Activated T-helper 9 cell treated with anti-CD3 and anti-CD28 coated beads, Interleukin-2, amount 50 U/mL, for 16 hours (primary cell): ENCODE results near the gene PDE8B.

Experiments used
- DNase-seq: peaks from one replicate; pipeline ENCODE4 v3.0.0-alpha.2; 2020; ENCODE audit warnings: low read depth

The PDE8B gene, protein sequence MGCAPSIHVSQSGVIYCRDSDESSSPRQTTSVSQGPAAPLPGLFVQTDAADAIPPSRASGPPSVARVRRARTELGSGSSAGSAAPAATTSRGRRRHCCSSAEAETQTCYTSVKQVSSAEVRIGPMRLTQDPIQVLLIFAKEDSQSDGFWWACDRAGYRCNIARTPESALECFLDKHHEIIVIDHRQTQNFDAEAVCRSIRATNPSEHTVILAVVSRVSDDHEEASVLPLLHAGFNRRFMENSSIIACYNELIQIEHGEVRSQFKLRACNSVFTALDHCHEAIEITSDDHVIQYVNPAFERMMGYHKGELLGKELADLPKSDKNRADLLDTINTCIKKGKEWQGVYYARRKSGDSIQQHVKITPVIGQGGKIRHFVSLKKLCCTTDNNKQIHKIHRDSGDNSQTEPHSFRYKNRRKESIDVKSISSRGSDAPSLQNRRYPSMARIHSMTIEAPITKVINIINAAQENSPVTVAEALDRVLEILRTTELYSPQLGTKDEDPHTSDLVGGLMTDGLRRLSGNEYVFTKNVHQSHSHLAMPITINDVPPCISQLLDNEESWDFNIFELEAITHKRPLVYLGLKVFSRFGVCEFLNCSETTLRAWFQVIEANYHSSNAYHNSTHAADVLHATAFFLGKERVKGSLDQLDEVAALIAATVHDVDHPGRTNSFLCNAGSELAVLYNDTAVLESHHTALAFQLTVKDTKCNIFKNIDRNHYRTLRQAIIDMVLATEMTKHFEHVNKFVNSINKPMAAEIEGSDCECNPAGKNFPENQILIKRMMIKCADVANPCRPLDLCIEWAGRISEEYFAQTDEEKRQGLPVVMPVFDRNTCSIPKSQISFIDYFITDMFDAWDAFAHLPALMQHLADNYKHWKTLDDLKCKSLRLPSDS

DNA sequence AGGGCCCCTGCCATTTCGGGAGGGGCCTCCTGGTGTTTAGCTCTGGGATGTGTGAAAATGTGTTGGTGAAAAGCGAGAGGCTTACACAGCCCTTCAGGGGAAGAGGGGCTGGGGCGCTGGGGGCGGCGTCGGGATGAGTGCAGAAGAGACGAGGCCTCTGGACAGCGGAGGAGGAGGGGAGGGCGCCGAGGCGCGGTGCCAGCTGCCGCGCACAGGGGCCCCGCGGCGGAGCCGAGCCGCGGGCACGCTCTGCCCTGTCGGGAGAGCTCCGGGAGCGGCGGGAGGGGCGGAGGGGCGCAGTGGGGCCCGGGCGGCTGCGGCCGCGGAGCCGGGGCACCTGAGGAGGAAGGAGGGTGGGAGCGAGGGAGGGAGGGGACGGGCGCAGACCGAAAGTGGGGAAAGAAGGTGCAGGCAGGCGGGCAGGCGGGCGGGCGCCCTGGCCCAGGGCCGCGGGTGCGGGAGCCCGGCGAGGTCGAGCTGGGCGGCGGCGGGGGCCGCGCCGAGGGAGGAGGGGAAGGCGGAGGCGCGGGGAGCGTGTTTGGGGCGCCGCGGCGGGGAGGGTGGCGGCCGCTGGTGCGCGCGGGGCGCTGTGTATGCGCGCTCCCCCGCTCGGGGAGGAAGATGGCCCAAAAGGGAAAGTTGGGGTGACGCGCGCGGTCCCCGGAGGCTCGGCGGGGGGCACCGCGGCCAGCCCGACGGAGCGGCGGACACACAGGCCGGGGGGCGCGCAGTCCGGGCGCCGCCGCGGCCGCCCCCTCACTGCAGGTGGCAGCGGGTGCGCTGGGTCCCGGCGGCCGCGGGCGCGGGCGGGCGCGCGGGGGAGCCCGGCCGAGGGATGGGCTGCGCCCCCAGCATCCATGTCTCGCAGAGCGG is at the start of gene PDE8B:
PDE8B (plus strand) TSS at position 590 of the 873 bp plus-strand sequence; CDS start at position 836, 246 bp downstream.
- DNase-seq: no peak

DNA sequence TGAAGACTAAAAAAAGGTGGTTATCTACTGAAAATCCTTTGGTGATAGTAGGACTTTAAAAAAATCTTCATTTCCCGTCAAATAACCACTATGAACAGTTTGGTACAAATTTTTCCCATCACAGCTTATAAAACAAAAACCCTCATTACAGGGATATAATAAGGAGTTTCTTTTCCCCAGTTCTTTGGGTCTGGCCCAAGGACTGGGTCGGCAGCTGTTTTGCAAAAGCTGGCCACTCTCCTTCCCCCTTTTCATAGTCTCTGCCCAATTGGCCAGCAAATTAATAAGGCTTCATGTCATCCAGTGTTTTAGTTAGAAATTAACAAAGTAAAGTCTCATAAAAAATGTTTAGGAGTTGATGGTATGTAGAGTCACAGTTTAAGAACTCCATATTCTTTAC is 47.0 kb upstream of the PDE8B start:
- DNase-seq: no peak

DNA sequence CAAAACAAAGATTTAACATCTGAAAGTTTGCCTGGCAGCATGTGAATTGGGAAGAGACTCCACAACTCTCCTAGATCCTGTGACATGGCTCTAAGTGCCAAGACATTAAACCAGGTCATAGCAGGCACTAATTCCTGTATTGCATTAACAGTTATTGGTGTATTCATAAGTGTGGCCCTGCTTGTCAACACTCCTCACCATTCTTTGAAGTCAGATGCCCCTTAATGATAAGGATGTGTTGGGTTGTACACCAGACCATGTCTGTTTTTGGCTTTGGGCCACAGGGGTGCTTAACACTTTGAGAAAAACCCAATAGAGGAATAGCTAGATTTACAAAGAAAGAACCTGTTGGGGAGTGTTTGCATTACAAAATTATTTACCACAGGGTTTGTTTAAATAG is 43.4 kb upstream of the PDE8B start:
- no peak for DNase-seq

DNA sequence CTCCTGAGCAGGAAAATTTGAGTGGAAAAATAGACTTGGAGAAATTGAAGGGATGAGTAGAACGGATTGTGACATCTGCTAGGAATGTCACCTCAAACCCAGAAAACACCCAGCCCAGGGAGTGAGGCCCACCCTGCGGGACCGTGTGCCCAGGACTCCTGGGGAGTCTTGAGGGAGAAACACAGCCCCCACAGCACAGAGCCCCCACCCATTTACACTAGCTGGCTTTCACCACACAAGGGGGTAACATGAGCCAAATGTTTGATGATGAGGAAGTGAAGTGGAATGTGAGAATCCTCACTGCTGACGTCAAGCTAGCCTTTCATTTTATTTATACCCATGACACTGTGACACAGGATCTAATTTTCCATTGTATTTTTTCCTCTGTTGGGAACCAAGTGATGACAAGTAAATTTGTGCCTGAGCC is 42.8 kb upstream of the PDE8B start:
- DNase-seq: no peak

DNA sequence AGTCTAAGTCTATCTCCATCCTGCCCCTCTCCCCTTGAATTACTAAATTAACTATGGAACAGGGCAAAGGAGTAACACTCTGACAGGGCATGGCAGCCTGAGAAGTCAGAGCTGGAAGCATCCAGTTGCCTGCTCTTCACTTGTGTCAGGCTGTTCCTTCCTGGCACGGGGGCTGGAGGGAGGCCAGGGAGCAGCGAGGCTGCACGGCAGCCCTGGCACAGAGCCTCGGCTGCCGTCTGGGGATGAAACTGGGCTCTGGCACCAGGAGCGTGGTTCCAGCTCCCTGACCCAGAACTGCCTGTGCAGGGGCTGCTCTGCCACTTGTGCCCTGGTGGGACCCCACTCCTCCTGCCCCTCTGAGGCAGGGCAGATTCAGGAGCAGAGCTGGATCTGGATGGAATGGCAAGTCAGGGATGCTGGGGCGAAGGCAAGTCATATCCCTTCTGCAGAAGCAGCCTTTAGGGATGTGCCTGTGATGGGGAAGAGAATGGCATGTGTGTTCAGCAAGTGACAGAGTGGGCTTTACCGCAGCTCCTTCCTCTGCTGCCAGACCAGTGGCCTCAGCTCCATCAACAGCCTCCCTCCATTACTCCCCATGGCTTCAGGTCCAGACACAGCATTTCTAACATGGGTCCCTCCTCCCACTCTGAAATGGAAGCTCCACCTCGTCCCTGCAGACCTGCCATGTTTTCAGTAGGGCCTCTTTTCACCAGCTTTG is 42.2 kb upstream of the PDE8B start:
- no peak for DNase-seq

DNA sequence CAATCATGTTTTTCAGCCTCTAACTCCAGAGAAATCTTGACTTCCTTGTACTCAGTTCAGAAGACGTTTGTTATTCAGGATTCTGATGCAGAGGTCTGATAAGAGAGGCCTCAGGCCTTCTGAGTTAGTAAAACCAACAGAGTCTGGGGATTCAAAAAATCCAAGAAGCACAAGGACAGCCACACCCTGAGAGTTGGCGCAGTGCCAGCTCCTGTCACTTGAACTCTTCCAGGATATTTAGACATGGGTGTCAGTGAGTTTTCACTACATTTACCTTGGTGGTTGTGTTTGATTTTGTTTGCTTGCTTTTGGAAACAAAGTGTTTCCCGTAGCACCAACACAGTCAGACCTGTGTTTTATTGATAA is 41.6 kb upstream of the PDE8B start:
- DNase-seq: no peak

DNA sequence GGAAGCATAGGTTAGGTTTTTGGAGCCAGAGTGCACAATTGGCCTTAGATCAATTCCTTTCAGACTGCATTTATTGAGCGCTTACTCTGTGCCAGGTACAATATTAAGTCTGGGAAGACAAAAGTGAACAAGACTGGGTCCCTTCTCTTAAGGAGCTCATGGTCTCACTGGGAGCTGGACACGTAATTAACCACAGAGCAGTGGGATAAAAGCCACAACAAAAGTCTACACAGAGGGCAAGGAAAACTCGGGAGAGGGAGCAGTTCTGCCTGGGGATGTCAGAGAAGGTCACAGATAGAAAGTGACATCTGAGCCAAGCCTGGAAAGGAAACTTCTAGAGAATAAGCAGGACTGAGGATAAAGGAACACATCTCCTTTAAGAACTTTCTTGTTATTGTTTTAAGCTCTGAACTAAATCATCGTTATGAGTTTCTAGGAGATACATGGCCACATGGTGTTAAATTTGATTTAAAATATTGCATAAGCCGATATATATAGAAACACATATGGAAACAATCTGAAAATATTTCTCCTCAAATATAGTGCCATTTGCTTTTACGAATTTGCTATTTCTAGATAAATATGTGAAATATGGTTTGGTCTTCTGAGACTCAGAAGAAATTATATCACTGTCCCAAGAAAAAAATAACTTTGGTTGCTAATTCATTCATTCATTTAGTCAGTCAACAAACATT is 40.1 kb upstream of the PDE8B start:
- no peak for DNase-seq

DNA sequence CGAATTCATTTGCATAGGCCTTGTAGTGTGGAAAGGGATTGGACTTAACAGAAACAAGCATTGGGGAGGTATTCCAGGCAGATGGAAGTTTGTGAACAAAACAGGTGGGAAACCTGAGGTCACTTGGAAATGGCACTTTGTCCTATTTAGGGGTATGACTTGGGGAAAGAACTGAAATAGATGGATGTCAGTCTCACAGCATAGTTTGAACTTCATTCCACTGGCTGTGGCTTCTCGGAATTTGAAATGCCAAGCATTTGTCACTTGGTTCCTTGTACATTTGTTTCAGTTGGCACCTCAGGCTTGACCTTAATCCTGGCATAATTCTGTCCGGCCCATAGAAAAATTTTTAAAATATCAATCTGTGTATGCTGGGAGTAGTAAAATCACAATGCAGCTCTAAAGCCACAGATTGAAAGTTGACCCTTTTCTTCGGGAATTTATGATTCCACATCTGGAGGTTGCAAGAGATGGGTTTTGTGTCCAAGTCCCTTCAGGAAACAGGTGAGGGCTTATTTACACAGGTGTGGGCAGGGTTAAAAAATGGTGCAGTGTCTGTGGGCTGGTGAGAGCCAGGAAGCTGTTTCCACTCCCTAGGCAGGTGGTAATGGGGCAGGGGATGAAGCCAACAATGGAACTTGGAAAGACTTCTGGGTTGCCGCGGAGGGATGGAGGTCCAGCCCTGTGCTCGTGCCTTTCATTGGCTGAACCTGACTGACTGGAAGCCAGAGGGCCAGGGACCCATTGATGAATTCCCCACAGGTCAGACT is 39.2 kb upstream of the PDE8B start:
- DNase-seq: no peak

DNA sequence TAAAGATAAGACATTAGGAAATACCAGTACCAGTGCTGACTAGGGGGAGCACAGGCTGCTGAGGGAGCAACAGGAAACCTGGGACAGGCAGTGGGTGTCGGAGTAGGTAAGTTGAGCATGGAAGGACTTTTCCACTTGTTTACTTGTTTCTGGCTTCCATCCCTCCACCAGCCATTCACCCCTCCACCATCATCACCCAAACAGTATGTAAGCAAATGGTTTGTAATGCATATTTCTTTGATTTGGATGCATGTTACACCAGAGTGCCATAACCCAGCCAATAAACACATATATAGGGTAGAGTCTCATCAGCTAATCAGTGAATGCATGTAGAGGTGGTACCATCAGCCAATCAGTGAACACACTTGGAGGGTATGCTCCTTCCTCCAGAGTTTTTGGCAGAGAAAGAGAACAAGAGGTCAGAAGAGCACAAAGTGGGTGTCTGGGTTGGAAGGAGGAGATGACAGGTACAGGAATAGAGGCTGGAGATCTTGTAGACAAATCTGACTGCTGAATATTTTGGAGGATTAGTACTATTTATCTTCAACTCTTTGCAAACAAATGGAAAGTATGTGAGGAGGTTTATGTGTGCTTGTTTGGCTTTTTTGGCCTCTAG is 37.7 kb upstream of the PDE8B start:
- DNase-seq: no peak

DNA sequence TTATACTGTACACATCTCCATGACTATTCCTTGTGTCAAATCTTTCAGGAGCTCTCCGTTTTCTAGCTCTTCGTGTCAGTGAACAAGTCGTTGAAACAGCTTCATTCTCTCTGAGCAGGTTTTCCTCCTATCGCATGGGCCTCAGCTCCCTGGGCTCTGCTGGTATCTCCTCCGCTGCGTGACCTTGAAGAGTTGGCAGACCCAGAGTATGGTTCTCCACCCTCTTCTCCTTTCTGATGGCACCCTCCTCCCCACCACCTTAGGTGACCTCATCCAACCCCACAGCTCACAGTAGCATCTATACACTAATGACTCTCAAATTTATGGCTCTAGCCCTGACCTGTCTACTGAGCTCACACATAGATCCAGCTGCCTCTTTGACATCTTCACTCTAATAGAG is 36.0 kb upstream of the PDE8B start:
- DNase-seq: no peak

DNA sequence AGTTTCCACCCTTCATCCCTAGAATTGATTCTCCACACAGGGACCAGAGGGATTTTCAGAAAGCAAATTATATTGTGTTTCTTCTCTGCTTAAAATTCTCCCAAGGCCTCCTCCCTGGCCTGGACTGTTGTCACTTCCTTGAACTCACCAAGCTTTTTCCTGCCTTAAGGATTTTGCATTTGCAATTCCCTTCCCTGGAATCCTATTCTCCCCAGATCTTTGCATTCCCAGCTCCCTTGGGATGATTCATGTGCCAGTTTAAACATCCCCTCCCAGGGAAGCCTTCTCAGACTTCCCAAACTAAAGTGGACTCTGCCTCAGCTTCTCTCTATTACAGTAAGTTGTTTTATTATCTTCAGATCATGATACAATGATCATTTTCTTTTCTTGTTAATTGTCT is 35.2 kb upstream of the PDE8B start:
- DNase-seq: no peak

DNA sequence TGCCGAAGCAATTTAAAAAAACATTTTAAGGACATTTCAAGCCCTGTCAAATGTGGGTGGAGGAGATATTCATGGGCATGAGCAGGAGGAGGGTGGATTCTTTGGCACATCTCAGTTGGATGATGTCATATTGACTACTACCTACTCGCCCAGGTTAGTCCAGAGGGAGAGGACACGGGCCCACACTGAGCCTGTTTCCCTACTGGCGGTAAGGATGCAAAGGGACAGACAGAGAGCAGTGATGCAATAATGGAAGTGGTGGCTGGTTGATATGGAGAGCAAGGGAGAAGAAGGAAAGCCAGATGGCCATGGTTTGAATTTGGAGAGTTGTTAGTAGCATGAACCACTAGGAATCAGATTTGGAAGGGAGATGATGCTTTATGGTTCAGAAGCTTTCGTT is 34.1 kb upstream of the PDE8B start:
- DNase-seq: no peak

DNA sequence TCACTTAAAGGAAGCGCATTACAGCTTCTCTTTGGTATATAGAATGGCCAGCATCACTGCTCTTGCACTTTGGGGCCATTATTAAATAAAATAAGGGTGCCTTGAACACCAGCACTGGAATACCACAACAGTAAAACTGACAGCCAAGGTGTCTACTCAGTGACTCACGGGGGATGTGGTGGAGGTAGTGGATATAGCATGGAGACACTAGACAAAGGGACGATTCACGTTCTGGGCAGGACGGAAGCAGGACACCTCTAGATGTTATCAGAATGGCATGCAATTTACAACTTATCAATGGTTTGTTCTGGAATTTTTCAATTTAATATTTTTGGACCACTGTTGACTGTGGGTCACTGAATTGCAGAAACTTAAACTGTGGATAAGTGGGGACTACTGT is 32.9 kb upstream of the PDE8B start:
- DNase-seq: no peak

DNA sequence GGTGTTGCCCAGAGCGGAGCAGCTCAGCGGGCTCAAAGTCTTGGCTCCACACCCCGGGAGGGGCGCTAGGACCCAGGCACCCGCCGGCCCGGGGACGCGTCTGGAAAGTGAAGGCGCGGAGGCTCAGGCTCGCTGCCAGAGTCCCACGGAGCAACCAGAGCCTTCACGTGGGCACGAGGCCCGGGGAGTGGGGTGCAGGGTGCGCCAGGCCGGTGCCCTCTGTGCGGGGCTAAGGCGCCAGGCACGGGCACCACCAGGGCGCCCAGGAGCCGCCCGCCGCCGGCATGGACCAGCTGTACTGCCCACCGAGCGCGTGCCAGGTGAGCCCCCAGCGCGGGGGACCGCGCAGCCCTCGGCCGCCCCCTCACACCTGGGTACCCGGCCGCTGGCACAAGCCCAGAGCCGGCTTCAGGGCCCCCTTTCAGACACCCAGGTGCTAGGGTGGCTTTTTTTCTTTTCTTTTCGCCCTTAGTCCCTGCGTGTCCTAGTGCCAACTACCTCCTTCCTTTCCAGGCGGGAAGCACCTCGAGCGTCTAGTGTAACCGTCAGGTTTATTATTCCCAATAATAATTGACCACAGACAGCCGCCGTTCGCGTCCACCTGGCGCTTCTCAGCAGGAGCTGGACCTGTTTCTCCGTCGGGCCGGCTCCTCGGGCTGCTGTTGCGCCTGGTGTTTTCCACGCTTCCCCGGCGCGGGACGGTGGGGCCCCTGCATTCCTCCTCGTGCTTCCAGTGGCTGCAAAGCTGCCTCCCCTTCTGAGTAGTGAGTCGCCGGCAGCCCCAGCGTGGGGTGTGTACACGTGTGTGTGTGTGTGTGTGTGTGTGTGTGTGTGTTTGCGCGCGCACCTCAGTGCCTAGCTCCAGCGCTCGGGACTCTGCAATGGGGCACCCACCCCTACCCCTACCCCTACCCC is 30.1 kb upstream of the PDE8B start:
- no peak for DNase-seq

DNA sequence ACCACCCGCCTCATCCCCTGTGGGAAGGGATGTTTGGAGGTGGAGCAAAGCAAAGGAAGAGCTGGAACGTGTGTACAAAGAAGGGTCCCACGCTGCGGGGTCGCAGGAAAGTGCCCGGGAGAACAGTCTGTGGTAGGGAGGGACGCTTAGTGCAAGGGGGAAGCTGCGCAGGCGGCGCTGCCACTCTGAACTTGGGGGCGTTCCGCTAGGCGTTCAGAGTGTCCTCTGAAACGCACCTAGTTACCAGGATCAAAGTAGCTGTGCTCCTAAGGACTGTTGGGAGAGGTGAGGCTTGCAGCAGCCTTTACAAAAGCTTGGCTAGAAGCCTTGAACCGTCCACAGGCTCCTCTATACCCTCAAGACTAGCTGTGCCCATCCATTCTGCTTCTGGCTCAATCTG is 29.3 kb upstream of the PDE8B start:
- no peak for DNase-seq

DNA sequence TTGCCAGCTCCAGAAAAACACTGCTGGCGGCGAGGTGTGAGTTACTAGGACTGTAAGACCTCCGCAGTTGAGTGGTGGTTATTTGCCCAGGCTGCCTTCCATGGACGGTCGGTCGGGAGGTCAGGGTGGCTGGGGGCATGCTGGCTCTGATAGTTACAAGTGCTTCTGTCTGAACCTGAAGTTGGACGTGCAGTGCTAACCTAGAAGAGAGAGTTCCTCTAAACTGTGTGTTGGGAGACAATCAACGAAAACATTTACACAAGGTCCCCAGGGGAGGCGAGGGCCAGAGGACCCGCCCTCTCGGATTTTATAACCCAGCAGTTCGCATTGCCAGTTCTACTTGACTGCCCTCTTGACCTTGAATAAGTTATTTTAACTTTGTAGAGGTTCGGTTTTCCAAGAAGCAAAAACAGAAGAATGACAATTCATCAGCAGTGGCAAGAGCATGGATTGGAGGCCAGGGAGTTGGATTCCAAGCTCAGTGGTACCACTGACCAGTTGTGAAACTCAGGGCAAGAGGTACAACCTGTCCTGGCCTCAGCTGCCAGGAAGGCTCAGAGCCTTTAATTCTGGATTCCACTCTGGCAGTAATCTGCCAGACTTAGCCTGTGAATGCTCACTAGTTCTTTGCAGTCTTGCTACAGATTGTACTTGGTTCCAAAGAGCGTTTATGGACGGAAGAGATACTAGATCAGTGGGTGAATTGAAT is 28.7 kb upstream of the PDE8B start:
- no peak for DNase-seq

DNA sequence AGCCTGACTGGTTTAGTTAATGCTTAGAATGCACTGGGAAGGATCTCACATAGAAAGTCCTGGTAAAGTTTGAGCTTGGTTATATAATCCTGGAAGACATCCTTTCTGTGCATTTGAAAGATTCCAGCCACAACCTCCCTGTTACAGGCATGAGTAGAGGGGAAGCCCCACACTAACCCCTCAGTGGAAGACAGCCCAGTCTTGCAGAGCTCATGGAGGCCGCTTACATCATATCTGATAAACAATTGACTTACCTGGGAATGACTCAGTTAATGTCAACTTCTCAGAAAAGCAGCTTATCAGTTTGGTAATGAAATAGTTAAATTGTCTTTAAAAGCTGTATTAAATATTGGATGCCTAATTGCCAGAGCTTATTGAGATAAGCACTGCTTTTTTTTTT is 28.1 kb upstream of the PDE8B start:
- no peak for DNase-seq
